Neural cell (in vitro differentiated cells): ENCODE measurements around the gene FGD4. TPM values are rescaled to one million over a fixed set of nuclear protein-coding genes. Genes with fewer than 3 reads are reported as not detected.

Source experiments
- H2AFZ ChIP-seq: fragments of 200-600, 300-800 bp; sonication (generic), shearing (Covaris generic); 2 replicates; pipeline ENCODE4 v1.6.0; 2014; ENCODE audit warnings: low read depth, mild to moderate bottlenecking, antibody characterized with exemption, low read length, moderate library complexity
- H3F3A ChIP-seq: fragments of 200-600 bp; shearing (Covaris generic); 2 replicates; pipeline ENCODE4 v1.6.1; 2016; ENCODE audit warnings: mild to moderate bottlenecking, moderate library complexity, mixed read lengths, antibody characterized with exemption, low read length; ENCODE audit not compliant: insufficient read depth, poor library complexity, severe bottlenecking
- H3K27ac ChIP-seq: fragments of 200-600, 300-800 bp; sonication (generic), shearing (Covaris generic); 2 replicates; pipeline ENCODE4 v1.5.1; 2014; ENCODE audit warnings: mild to moderate bottlenecking, low read length, moderate library complexity
- H3K27me3 ChIP-seq: fragments of 300-800, 200-600 bp; sonication (generic), shearing (Covaris generic); 2 replicates; pipeline ENCODE4 v1.6.0; 2014; ENCODE audit warnings: mild to moderate bottlenecking, low read depth, low read length, moderate library complexity; ENCODE audit not compliant: insufficient read depth
- H3K36me3 ChIP-seq: fragments of 300-800, 200-600 bp; sonication (generic), shearing (Covaris generic); 2 replicates; pipeline ENCODE4 v1.5.1; 2014; ENCODE audit warnings: mild to moderate bottlenecking, antibody characterized with exemption, low read length, moderate library complexity; ENCODE audit not compliant: insufficient read depth
- H3K4me2 ChIP-seq: fragments of 300-800, 200-600 bp; sonication (generic), shearing (Covaris generic); 2 replicates; pipeline ENCODE4 v1.6.0; 2014; ENCODE audit warnings: mild to moderate bottlenecking, low read length
- H3K4me3 ChIP-seq: fragments of 300-800, 200-600 bp; sonication (generic), shearing (Covaris generic); 2 replicates; pipeline ENCODE4 v1.5.1; 2014; ENCODE audit warnings: mild to moderate bottlenecking, low read length, moderate library complexity
- H3K79me2 ChIP-seq: fragments of 200-600 bp; shearing (Covaris generic); replicated peaks from 2 replicates; pipeline ENCODE4 v1.6.0; 2014; ENCODE audit warnings: mild to moderate bottlenecking, low read length, moderate library complexity; ENCODE audit not compliant: insufficient read depth
- H3K9ac ChIP-seq: fragments of 300-800, 200-600 bp; sonication (generic), shearing (Covaris generic); 2 replicates; pipeline ENCODE4 v1.6.1; 2016; ENCODE audit warnings: mild to moderate bottlenecking, low read length, mixed read lengths
- H3K9me2 ChIP-seq: fragments of 200-600 bp; shearing (Covaris generic); 2 replicates; pipeline ENCODE4 v1.6.1; 2016; ENCODE audit warnings: mild to moderate bottlenecking, low read length, mixed read lengths; ENCODE audit not compliant: insufficient read depth
- H3K9me3 ChIP-seq: fragments of 200-600, 300-800 bp; sonication (generic), shearing (Covaris generic); 2 replicates; pipeline ENCODE4 v1.6.1; 2016; ENCODE audit warnings: mild to moderate bottlenecking, mixed run types, low read length, moderate library complexity, mixed read lengths
- H4K20me1 ChIP-seq: fragments of 200-600 bp; shearing (Covaris generic); 2 replicates; pipeline ENCODE4 v1.6.1; 2016; ENCODE audit warnings: mild to moderate bottlenecking, mixed run types; ENCODE audit not compliant: insufficient read depth
- EP300 ChIP-seq: fragments of 450-650 bp; conservative IDR thresholded peaks from 2 replicates; pipeline ENCODE4 v1.6.1; 2014; ENCODE audit warnings: antibody characterized with exemption, mild to moderate bottlenecking, moderate library complexity; ENCODE audit not compliant: poor library complexity, severe bottlenecking
- EZH2 ChIP-seq: fragments of 200-600, 300-800 bp; shearing (Covaris generic), sonication (generic); IDR thresholded peaks from 2 replicates; pipeline ENCODE4 v1.6.1; 2014; ENCODE audit warnings: antibody characterized with exemption, low read length, borderline replicate concordance, mild to moderate bottlenecking; ENCODE audit not compliant: insufficient read depth, poor library complexity, severe bottlenecking
- MXI1 ChIP-seq: fragments of 450-650 bp; conservative IDR thresholded peaks from 2 replicates; pipeline ENCODE4 v1.6.1; 2014; ENCODE audit warnings: antibody characterized with exemption, mild to moderate bottlenecking; ENCODE audit not compliant: poor library complexity, severe bottlenecking
- POLR2AphosphoS5 ChIP-seq: IDR thresholded peaks from 2 replicates; pipeline ENCODE4 v1.6.1; 2012
- RAD21 ChIP-seq: fragments of 450-650 bp; conservative IDR thresholded peaks from 2 replicates; pipeline ENCODE4 v1.6.1; 2014; ENCODE audit warnings: antibody characterized with exemption, mild to moderate bottlenecking, moderate library complexity
- SMC3 ChIP-seq: fragments of 450-650 bp; conservative IDR thresholded peaks from 2 replicates; pipeline ENCODE4 v1.6.1; 2014; ENCODE audit warnings: antibody characterized with exemption, mild to moderate bottlenecking, moderate library complexity; ENCODE audit not compliant: poor library complexity
- TAF1 ChIP-seq: IDR thresholded peaks from 2 replicates; pipeline ENCODE4 v1.6.1; 2012; ENCODE audit warnings: low read depth
- polyA plus RNA-seq: library from polyadenylated mRNA; depleted of rRNA; stranded (reverse); fragments of >200 nt; gene quantifications from 2 replicates; pipeline ENCODE4 v1.2.3, GENCODE V29; 2014
- TF ChIP-seq, protein P1 (sequence below): fragments of 450-650 bp; IDR thresholded peaks from 2 replicates; pipeline ENCODE4 v1.5.1; 2014; ENCODE audit warnings: antibody characterized with exemption, mild to moderate bottlenecking, moderate library complexity; ENCODE audit not compliant: poor library complexity, severe bottlenecking
- TF ChIP-seq, protein P2 (sequence below): IDR thresholded peaks from 2 replicates; pipeline ENCODE4 v1.6.1; 2012; ENCODE audit warnings: borderline replicate concordance

Gene FGD4
- polyA plus RNA-seq, 1 donor from 2014 or later = 24.4 TPM

DNA sequence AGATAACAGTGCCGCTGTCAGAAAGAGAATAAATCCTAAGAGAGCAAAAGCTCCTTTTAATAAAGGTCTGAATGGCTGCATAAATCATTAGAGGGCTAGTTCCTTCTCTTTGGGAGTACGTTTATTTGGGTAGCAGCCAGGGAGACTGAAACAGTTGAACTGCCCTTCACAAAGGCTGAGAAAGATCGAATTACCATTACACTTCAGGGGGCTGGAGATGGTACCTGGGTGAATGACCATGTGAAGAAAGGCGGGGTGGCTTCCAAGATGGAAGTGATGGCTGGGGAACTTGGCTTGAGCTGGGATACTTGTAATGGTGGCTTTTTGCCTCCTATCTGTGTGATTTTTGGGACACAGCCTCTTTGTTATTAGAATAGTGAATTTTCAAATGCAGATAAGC is 1.7 kb upstream of the FGD4 start:
- no peak overlapping the region for H2AFZ ChIP-seq
- H3K79me2 ChIP-seq = no peaks in the 10 kb centered on the region
- peaks cover 21% of the 10 kb centered on the region for H3K27me3 ChIP-seq
- TF ChIP-seq MXI1 (no peak), POLR2AphosphoS5 (no peak)
- TF ChIP-seq, protein P1, sequence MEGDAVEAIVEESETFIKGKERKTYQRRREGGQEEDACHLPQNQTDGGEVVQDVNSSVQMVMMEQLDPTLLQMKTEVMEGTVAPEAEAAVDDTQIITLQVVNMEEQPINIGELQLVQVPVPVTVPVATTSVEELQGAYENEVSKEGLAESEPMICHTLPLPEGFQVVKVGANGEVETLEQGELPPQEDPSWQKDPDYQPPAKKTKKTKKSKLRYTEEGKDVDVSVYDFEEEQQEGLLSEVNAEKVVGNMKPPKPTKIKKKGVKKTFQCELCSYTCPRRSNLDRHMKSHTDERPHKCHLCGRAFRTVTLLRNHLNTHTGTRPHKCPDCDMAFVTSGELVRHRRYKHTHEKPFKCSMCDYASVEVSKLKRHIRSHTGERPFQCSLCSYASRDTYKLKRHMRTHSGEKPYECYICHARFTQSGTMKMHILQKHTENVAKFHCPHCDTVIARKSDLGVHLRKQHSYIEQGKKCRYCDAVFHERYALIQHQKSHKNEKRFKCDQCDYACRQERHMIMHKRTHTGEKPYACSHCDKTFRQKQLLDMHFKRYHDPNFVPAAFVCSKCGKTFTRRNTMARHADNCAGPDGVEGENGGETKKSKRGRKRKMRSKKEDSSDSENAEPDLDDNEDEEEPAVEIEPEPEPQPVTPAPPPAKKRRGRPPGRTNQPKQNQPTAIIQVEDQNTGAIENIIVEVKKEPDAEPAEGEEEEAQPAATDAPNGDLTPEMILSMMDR = no peak
- H3K9me2 ChIP-seq = no peaks in the 10 kb centered on the region
- H3K36me3 ChIP-seq = no peaks in the 10 kb centered on the region
- H3K4me2 ChIP-seq = no peak overlapping the region
- no peak overlapping the region for H3K9ac ChIP-seq
- H3K4me3 ChIP-seq = no peak overlapping the region
- no peak overlapping the region for H3K27ac ChIP-seq
- no peaks in the 10 kb centered on the region for H3F3A ChIP-seq
- no peaks in the 10 kb centered on the region for H4K20me1 ChIP-seq
- H3K9me3 ChIP-seq = no peaks in the 10 kb centered on the region

DNA sequence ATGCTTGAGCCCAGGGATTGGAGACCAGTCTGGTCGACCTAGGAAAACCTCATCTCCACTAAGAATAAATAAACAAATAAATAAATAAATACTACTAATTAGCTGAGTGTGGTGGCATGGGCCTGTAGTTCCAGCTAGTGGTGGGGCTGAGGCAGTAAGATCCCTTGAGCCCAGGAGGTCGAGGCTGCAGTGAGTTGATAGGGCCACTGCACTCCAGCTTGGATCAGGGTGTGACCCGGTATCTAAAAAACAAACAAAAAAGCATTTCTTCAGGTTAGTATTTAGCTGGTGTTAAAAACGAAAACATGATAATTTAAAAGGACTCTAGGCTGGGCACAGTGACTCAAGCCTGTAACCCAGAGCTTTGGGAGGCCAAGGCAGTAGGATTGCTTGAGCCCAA is 1.2 kb upstream of the FGD4 start:
- Histone ChIP-seq H2AFZ (no peak overlapping the region), H3K4me2 (no peak overlapping the region), H4K20me1 (no peaks in the 10 kb centered on the region), H3K9ac (no peak overlapping the region), H3K27ac (no peak overlapping the region), H3K9me2 (no peaks in the 10 kb centered on the region), H3K4me3 (no peak overlapping the region), H3K79me2 (no peaks in the 10 kb centered on the region), H3K27me3 (peaks cover 21% of the 10 kb centered on the region), H3F3A (no peaks in the 10 kb centered on the region), H3K9me3 (no peaks in the 10 kb centered on the region), H3K36me3 (no peaks in the 10 kb centered on the region)
- TF ChIP-seq SMC3 (no peak), RAD21 (no peak), MXI1 (no peak), POLR2AphosphoS5 (no peak), EP300 (no peak), TAF1 (no peak), EZH2 (no peak)
- TF ChIP-seq, protein P2, sequence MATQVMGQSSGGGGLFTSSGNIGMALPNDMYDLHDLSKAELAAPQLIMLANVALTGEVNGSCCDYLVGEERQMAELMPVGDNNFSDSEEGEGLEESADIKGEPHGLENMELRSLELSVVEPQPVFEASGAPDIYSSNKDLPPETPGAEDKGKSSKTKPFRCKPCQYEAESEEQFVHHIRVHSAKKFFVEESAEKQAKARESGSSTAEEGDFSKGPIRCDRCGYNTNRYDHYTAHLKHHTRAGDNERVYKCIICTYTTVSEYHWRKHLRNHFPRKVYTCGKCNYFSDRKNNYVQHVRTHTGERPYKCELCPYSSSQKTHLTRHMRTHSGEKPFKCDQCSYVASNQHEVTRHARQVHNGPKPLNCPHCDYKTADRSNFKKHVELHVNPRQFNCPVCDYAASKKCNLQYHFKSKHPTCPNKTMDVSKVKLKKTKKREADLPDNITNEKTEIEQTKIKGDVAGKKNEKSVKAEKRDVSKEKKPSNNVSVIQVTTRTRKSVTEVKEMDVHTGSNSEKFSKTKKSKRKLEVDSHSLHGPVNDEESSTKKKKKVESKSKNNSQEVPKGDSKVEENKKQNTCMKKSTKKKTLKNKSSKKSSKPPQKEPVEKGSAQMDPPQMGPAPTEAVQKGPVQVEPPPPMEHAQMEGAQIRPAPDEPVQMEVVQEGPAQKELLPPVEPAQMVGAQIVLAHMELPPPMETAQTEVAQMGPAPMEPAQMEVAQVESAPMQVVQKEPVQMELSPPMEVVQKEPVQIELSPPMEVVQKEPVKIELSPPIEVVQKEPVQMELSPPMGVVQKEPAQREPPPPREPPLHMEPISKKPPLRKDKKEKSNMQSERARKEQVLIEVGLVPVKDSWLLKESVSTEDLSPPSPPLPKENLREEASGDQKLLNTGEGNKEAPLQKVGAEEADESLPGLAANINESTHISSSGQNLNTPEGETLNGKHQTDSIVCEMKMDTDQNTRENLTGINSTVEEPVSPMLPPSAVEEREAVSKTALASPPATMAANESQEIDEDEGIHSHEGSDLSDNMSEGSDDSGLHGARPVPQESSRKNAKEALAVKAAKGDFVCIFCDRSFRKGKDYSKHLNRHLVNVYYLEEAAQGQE = no peak
- TF ChIP-seq, protein P1 = no peak
